GM12878 (cell line): ENCODE measurements around the gene SLC25A3.

ENCODE experiments used
- BRCA1 ChIP-seq: IDR thresholded peaks from 2 replicates; pipeline ENCODE4 v1.6.1; 2011; ENCODE audit warnings: low read depth, low read length, improper control_type of control experiment
- MYC ChIP-seq: IDR thresholded peaks from 2 replicates; pipeline ENCODE4 v1.6.1; 2011; ENCODE audit warnings: mild to moderate bottlenecking, low read length, moderate library complexity, inconsistent platforms; ENCODE audit not compliant: insufficient read depth, insufficient replicate concordance, insufficient read length, severe bottlenecking
- POLR2AphosphoS5 ChIP-seq: IDR thresholded peaks from 2 replicates; pipeline ENCODE4 v1.6.1; 2011; ENCODE audit warnings: mild to moderate bottlenecking, low read length, inconsistent platforms
- SREBF2 ChIP-seq: IDR thresholded peaks from 2 replicates; pipeline ENCODE4 v1.6.1; 2012; ENCODE audit warnings: mild to moderate bottlenecking, low read length
- YY1 ChIP-seq: IDR thresholded peaks from 2 replicates; pipeline ENCODE4 v1.6.1; 2011; ENCODE audit warnings: low read depth, mild to moderate bottlenecking, low read length
- TF ChIP-seq, protein P1 (sequence below), 3 experiments: IDR thresholded peaks in 2 of 3; conservative IDR thresholded peaks in 1 of 3; 2 replicates each; pipeline ENCODE4 v1.5.1; 2011; ENCODE audit warnings: low read depth in 3 of 3, low read length in 3 of 3, mild to moderate bottlenecking in 3 of 3, control low read depth in 2 of 3, moderate library complexity in 2 of 3, inconsistent platforms in 1 of 3, mixed read lengths in 1 of 3; ENCODE audit not compliant: control insufficient read depth in 2 of 3, insufficient read depth in 1 of 3; ENCODE audit errors: extremely low read depth in 1 of 3

DNA sequence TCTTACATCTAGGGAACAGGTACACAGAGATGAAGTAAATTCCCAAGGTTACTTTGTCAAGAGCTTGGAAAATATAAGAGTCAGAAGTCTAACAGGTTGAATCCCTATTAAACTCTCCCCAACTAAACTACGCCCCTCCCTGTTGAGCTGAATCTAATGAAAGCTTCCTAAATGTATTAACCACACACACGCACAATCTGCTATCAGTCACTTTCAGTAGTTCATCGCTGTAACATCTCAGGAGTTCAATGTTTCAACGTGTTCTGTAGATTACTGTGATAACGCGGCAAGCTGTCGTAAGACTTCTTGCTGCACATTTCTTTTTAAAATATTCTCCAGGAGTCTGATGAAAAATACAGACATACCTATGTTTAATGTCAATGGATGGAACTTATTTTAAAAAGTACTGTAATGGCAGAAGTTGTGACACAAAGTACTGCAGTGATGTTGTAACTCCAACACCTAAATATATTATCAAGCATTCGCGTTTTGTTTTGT, 612 bp upstream of the SLC25A3 start:
- TF ChIP-seq, protein P1, sequence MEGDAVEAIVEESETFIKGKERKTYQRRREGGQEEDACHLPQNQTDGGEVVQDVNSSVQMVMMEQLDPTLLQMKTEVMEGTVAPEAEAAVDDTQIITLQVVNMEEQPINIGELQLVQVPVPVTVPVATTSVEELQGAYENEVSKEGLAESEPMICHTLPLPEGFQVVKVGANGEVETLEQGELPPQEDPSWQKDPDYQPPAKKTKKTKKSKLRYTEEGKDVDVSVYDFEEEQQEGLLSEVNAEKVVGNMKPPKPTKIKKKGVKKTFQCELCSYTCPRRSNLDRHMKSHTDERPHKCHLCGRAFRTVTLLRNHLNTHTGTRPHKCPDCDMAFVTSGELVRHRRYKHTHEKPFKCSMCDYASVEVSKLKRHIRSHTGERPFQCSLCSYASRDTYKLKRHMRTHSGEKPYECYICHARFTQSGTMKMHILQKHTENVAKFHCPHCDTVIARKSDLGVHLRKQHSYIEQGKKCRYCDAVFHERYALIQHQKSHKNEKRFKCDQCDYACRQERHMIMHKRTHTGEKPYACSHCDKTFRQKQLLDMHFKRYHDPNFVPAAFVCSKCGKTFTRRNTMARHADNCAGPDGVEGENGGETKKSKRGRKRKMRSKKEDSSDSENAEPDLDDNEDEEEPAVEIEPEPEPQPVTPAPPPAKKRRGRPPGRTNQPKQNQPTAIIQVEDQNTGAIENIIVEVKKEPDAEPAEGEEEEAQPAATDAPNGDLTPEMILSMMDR (IDR thresholded peaks at IDR 0.05 in 2 of 3, conservative IDR thresholded peaks at IDR 0.05 in 1 of 3; ENCODE audit: control insufficient read depth in 2 of 3, extremely low read depth in 1 of 3, insufficient read depth in 1 of 3, low read depth in 3 of 3, low read length in 3 of 3) = no peak
- TF ChIP-seq BRCA1 (no peak), MYC (no peak), POLR2AphosphoS5 (no peak), SREBF2 (no peak), YY1 (no peak)
